Stimulated activated CD4-positive, alpha-beta T cell treated with anti-CD3 and anti-CD28 coated beads, Interleukin-2, amount 100 ng/mL, for 4 hours (primary cell): Measurements from ENCODE around the gene ILRUN.
A peak's percentile ranks its signal among the peaks of the same experiment; 100 is the strongest.
"Not testable (repeated sequence)": the region's sequence is repeated elsewhere in the genome, so short reads cannot be mapped to it uniquely, and the experiment has no call there.

Source experiments
- DNase-seq: peaks from one replicate; pipeline ENCODE4 v3.0.0-alpha.2; 2020; ENCODE audit warnings: low read depth

The ILRUN gene

DNA sequence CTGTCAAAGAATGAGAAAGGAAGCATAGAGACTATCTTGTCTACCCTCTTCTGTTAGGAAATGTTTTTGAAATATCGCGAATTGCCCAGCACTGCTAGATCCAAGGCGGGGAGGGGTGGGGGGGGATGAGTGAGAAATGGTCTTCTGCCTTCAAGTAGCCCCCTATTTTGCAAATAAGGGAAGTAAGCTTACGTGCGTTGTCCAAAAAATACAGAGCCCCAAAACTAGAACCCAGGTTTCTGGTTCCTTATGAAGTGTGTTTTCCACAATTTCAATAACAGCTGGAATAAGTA is 923 bp upstream of the ILRUN start:
- no peak for DNase-seq

GRCh38 chr6:34696189-34696738 is 303 bp downstream of the ILRUN start:
- DNase-seq = no peak

DNA sequence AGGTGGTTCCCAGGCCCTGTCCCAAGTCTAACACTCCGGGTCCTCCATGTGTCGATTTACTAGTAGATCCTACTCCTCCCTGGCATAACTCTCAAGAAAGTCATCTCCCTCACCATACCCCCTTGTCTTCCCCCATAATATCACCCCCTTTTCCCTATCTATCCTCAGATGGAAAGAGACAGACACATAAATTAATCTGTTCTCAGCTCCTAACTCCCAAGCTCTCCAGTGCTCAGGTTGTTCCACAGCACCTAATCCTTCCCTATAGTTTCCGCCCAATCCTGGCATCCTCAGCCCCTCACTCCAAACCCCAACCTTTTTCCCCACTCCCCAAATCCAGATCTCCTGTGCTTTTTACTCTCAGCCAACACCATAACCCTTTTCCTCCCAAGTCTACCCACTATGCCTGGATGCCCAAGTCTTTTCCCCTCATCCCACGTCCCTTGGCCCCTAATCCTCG is 808 bp downstream of the ILRUN start:
- DNase-seq = no peak

- DNase-seq = no peak
Observed at GRCh38 chr6:34692280-34692679, 4.3 kb downstream of the ILRUN start.

DNA sequence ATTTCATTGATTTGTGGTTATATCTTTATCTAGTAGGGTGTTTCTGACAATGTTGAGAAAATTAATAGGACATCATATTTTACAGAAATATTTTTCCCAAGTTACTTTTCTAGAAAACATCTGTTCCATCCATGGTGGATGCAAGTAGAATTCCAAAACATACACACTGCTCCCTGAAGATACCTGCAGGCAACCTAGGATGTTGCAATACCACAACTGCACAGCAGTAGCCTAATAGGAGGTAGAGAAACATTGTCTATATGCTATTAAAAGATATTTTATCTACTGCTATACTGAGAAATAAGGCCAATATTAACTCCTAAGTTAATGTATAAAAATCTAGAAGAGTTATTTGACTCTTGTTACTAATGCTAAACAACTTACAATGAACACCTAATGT is 6.8 kb downstream of the ILRUN start:
- no peak for DNase-seq

GRCh38 chr6:34688956-34689355 is 7.6 kb downstream of the ILRUN start:
- no peak for DNase-seq

DNA sequence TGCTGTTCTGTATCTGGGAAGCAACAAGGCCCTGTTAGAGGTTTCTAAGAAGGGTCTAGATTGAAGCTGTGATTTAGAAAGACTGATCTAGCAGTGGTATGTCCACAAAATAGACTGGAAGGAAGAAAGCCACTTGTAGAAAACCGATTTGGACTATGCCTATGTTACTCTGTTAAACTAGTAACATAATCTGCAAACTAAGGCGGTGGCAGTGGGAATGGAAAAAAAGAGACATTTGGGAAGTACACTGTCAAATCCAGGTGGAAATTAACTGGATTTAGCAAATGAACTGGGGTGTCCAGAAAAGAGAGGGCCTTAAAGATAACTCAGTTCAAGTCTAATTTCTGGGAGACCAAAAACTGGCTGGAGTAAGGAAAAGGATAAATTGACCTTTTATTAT is 11.6 kb downstream of the ILRUN start:
- DNase-seq = no peak

DNA sequence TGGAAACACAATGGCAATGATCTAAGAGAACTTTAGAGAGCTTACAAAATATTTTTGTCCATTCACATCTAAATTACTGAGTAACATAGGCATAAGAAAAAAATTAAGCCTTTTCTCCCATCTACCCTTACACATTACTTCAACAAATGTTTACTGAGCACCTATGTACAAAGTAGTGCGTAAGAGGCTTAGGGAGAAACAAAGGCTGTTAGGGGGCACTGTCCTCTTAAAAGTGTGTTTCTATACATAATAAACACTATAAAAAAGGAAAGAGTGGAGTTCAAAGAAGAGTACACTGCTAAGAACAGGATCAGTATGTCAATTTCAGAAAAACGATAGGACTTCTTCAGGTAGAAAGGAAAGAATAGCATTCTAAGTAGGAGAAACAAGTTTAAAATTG is 12.2 kb downstream of the ILRUN start:
- no peak for DNase-seq

DNA sequence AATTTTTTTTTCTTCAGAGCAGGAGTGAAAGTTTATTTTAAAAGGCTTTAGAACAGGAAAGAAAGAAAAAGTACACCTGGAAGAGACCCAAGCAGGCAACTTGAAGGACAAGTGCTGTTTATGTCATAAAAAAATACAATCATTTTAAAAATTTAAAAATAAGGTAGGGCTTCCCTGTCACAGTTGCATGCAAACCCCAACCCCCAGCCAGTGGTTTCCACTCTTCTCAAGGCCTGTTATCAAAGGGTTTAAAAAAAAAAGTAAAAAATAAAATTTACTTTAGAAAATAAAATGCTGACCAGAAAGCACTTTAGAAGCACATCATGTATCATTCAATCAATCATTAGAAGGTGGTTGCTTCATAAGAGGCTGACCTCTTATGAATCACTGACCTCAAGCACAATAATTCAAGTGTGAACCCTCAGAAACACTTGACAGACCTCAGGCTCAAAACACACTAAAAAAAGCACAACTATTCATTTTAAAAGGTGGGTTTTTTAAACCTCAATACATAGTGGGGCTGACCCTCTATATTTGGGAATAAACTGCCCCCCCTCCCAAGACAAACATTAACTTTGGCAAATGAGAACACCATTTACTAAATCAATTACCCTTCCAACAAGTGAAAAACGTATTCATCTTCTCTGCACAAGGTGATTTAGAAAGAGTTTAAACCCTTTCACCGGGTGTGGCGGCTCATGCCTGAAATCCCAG is 15.6 kb downstream of the ILRUN start:
- no peak for DNase-seq

GRCh38 chr6:34680313-34680712 is 16.3 kb downstream of the ILRUN start:
- DNase-seq = not testable (repeated sequence)

- DNase-seq = no peak
Observed at GRCh38 chr6:34679552-34680253, 16.9 kb downstream of the ILRUN start.

- DNase-seq = no peak
Observed at GRCh38 chr6:34676140-34676539, 20.4 kb downstream of the ILRUN start.

- DNase-seq = not testable (repeated sequence)
Observed at GRCh38 chr6:34674930-34675329, 21.6 kb downstream of the ILRUN start.

DNA sequence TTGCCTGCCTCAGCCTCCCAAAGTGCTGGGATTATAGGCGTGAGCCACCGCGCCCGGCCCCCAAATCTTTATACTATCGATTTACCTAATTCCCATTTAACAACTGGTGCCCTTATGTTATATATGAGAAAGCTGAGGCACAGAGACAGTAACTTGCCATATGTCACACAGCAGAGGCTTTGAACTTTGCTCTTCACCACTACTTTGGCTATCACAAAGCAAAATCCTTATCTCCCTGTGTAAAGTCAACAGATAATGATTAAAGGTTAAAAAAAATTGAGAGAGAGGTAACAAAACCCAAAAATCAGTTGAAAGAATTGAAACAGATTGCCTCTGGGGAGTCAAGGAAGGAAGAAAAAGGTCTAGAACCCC is 22.3 kb downstream of the ILRUN start:
- no peak for DNase-seq

DNA sequence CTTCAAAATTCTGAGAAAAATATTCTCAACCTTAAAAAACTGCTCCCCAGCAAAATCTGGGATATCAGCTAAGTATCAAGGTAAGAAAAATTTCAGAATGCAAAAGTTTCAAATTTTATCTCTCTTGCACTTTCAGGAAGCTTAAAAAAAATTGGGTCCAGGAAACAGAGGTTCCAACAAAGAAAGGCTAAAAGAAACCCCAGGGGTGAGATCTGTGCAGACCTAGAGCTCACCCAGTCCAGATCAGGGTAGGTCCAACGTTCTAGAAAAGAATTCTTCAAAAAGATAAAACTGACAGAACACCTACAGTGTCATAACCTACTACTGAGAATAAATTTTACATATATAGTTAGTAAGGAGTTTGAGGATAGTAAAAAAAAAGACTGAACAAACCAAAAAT is 23.5 kb downstream of the ILRUN start:
- DNase-seq = no peak

DNA sequence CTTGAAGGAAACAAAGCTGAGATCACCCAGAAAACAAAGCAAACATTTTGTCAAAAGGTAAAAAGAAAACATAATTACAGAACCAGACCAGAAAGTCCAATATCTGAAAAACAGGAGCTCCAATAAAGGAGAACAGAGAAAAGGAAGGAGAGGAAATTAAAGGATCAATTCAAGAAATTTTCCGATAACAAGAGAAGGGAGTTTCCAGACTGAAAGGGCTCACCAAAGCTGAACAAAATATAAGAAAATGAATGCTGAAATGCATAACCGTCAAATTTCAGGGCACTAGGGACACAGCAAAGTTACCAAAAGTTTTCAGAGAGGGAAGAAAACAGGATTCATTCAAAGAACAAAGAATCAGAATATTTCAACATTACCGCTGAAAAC is 23.9 kb downstream of the ILRUN start:
- no peak for DNase-seq

DNA sequence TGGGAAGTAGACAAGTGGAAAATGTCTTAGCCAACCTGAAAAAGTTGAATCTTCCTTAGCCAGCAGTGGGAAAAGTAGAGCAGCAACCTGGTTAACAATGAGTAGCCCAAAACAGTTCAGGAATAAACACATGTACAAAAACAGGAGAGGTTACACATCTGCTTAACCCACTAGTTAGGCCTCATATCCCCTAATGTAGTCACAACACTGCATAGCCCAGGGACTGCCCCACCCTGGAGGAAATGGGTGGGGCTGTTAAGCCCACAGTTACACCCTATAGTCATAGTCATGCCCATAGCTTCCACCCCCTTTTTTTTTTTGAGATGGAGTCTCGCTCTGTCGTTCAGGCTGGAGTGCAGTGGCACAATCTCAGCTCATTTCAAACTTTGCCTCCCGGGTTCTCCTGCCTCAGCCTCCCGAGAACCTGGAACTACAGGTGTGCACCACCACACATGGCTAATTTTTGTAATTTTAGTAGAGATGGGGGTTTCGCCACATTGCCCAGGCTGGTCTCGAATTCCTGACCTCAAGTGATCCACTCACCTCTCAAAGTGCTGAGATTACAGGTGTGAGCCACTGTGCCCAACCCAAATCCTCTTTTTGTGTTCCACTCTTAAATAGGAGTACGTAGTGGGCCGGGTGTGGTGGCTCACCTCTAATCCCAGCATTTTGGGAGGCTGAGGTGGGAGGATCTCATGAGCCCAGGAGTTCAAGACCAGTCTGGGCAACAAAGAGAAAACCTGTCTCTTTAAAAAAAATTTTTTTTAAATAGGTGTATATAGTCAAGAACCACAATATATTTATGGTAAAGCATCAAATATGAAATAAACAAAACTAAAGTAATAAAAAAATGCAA is 24.5 kb downstream of the ILRUN start:
- DNase-seq = peak; percentile 66

GRCh38 chr6:34671367-34671766 is 25.2 kb downstream of the ILRUN start:
- no peak for DNase-seq

DNA sequence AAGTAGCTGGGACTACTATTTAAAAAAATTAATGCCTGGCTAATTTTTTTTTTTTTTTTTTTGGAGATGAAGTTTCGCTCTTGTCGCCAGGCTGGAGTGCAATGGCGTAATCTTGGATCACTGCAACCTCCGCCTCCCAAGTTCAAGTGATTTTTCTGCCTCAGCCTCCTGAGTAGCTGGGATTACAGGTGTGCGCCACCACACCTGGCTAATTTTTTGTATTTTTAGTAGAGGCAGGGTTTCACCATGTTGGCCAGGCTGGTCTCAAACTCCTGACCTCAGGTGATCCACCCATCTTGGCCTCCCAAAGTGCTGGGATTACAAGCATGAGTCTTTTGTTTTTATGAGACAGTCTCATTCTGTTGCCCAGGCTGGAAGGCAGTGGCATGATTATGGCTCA is 27.8 kb downstream of the ILRUN start:
- DNase-seq = not testable (repeated sequence)

- DNase-seq = no peak
Observed at GRCh38 chr6:34667481-34668238, 28.9 kb downstream of the ILRUN start.

DNA sequence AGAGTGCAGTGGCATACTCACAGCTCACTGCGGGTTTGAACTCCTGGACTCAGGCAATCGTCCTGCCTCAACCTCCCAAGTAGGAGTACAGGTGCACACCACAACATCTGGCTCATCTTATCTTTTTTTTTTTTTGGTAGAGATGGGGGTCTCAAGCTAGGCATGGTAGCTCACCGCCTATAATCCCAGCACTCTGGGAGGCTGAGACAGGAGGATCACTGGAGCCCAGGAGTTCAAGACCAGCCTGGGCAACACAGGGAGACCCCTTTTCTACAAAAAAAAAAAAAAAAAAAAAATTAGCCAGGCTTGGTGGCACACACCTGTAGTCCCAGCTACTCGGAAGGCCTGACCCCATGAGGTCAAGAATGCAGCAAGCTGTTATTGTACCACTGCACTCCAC is 31.5 kb downstream of the ILRUN start:
- DNase-seq = no peak
